HepG2 (cell line): ENCODE measurements around the gene IVD. TPM values are rescaled to one million over a fixed set of nuclear protein-coding genes. Genes with fewer than 3 reads are reported as not detected.

Source experiments
- GFI1 ChIP-seq: sonication (generic); formaldehyde crosslinking; IDR thresholded peaks from 2 replicates; pipeline ENCODE4 v1.5.0; 2020; ENCODE audit warnings: missing genetic modification reagents, mild to moderate bottlenecking, borderline replicate concordance
- PAXIP1 ChIP-seq: sonication (generic); formaldehyde crosslinking; conservative IDR thresholded peaks from 2 replicates; pipeline ENCODE4 v1.4.0; 2020; ENCODE audit warnings: mild to moderate bottlenecking, missing genetic modification reagents, moderate library complexity
- ZNF646 ChIP-seq: sonication (generic); formaldehyde crosslinking; IDR thresholded peaks from 2 replicates; pipeline ENCODE4 v1.9.0; 2021; ENCODE audit warnings: mild to moderate bottlenecking, missing genetic modification reagents
- polyA plus RNA-seq, 8 experiments: library from polyadenylated mRNA; depleted of rRNA in 3 of 8; stranded (reverse) in 7 of 8; unstranded in 1 of 8; fragments of >200 nt; fragmentation: Illumina TruSeq in 4 of 8; extraction: Trizol in 4 of 8; gene quantifications; 2 replicates each; pipeline versions ENCODE4 v1.2.1 to v1.2.3, GENCODE V29; 2011 to 2016; ENCODE audit warnings: low read depth in 4 of 8, missing spikeins in 1 of 8, mixed read lengths in 1 of 8; ENCODE audit not compliant: insufficient read depth in 1 of 8
- total RNA-seq, 5 experiments: library from RNA; depleted of rRNA; stranded (reverse); fragments of >200 nt; fragmentation: Illumina TruSeq; extraction: Trizol; gene quantifications; 2 replicates each; pipeline ENCODE4 v1.2.3, GENCODE V29; 2016; ENCODE audit warnings: low read depth in 1 of 5

Gene IVD
- total and polyA plus RNA-seq, 2 of the 13 experiments (the other 11 are each of a cell fraction or from before 2014, with no cell fraction given) = 48.0 to 53.9 TPM

GRCh38 chr15:40380636-40381035 is 25.0 kb upstream of the IVD start (continued):
- TF ChIP-seq PAXIP1 (CRISPR knock-in tag) = no peak
- TF ChIP-seq GFI1 (CRISPR knock-in tag) = no peak
- TF ChIP-seq ZNF646 (CRISPR knock-in tag) = no peak
